ENCODE measurements around the gene KRT74. TPM values are rescaled to one million over a fixed set of nuclear protein-coding genes. Genes with fewer than 3 reads are reported as not detected.

KRT74 gene
- total and polyA plus RNA-seq, 7 donors, result not detected

DNA sequence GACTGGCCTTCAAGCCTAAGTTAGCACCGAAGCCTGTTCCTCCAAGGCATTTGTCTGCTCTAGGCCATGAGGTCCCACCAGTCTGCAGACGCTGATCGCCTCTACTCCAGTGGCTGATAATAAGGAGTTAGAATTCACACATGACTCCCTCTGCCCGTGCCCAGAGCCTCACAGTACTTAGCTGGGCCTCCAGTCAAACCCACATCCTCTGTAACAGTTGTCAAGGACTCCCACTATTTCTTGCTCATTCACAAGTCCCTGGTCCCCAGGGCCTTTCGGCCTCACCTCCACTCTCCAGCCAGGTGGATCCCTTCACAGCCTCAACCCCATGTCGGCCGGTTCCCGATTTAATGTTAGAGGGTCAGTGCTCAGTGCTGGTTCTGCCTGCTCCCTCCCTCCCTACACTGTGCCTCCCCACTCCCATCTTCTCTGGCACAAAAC is 47.1 kb downstream of the KRT74 start:
- TF ChIP-seq, protein P1, sequence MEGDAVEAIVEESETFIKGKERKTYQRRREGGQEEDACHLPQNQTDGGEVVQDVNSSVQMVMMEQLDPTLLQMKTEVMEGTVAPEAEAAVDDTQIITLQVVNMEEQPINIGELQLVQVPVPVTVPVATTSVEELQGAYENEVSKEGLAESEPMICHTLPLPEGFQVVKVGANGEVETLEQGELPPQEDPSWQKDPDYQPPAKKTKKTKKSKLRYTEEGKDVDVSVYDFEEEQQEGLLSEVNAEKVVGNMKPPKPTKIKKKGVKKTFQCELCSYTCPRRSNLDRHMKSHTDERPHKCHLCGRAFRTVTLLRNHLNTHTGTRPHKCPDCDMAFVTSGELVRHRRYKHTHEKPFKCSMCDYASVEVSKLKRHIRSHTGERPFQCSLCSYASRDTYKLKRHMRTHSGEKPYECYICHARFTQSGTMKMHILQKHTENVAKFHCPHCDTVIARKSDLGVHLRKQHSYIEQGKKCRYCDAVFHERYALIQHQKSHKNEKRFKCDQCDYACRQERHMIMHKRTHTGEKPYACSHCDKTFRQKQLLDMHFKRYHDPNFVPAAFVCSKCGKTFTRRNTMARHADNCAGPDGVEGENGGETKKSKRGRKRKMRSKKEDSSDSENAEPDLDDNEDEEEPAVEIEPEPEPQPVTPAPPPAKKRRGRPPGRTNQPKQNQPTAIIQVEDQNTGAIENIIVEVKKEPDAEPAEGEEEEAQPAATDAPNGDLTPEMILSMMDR (IDR thresholded peaks at IDR 0.05), result no peak
- no peak overlapping the region for H3K27ac ChIP-seq
- H3K4me1 ChIP-seq, result no peaks in the 10 kb centered on the region
- H3K27me3 ChIP-seq (ENCODE audit: insufficient read depth in 3 of 3, low read length in 2 of 3), result peaks cover 0 to 14% (median 2%) of the 10 kb centered on the region in 3 donors
- no peak overlapping the region for H3K4me3 ChIP-seq
- no peaks in the 10 kb centered on the region for H3K9me3 ChIP-seq
- intact Hi-C loops (cut with DNase I), result no loop called here
- ATAC-seq (no peak), DNase-seq (no peak)
- WGBS, 3 donors, result 76 to 85% (median 81%) methylated on average over 8 of the region's 8 CpGs
- no peaks in the 10 kb centered on the region for H3K36me3 ChIP-seq (ENCODE audit: insufficient read depth in 1 of 2, low read depth in 1 of 2)

DNA sequence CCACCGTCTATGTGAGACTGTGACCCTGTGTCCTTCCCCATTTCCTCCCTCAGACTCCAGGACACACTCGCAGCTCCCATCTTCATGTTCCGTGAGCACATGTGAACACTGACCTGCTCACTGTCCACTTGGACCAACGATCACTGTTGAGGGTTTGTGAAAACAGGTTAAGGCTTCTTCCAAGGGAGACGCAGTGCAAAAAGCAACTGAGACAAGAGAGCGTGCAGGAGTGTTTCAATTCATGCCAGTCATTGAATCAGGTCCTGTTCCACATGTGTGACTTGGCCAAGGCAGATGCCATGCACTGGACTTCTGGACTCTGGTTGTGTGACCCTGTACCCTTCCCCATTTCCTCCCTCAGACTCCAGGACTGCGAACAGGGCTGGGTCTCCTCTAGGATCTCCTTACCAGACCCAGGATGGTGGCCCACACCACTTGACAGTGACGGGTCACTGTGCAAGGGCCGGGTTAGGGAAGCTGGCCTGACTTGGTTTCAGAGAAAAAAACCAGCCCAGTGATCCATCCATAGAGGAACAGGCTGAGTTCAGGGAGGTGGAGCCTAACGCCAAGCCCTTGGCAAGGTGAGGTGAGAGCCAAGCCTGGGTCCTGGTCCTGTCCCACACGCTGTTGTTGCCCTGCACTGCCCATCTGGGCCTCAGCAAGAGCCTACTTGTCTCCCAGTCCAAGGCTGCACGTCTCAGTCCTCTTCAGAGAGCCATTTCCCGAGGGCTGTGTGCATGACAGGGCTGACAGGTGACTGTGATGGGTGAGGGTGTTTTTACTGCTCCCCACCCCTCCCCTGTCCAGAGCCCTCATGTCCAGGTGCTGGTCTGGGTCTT is 47.8 kb downstream of the KRT74 start:
- 83 to 89% (median 87%) methylated on average over 13 of the region's 13 CpGs for WGBS, 3 donors
- intact Hi-C loops (cut with DNase I), result no loop called here
- peaks cover 0 to 14% (median 2%) of the 10 kb centered on the region in 3 donors for H3K27me3 ChIP-seq (ENCODE audit: insufficient read depth in 3 of 3, low read length in 2 of 3)

DNA sequence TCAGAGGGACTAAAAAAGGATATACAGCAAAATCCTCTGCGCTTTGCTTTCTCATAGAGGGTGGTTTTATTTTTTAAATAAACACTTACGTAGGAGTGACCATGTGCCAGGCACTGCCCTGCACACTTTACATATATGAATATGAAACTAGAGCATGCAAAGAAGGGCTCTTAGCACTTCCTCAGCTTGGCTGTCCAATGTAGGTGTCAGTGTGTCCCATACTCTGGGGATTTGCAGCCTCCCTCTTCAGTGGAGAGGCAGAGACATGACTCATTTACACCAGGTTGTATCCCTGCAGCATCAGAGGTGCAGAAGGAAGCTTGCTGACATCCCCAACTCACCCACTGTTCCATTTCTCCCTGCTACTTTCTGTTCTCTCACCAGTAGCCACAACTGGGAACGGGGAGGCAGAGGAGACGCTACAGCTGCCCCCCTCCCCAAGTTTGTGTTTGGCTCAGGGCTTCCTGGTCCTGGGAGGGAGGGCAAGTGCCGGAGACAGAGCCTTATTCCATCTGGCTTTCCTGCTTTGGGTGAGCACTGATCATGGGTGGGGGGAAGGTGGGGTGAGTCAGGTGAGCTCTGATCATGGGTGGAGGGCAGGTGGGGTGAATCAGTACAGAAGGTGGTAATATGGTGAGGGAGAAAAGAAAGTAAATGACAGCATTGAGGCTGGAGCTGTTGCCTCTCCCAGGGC is 48.6 kb downstream of the KRT74 start:
- Histone ChIP-seq H3K27me3 (ENCODE audit: insufficient read depth in 3 of 3, low read length in 2 of 3) (peaks cover 0 to 14% (median 2%) of the 10 kb centered on the region in 3 donors), H3K4me3 (no peak overlapping the region), H3K9me3 (no peaks in the 10 kb centered on the region), H3K4me1 (no peaks in the 10 kb centered on the region), H3K36me3 (ENCODE audit: insufficient read depth in 1 of 2, low read depth in 1 of 2) (no peaks in the 10 kb centered on the region), H3K27ac (no peak overlapping the region)
- ATAC-seq, result no peak
- TF ChIP-seq, protein P1 (IDR thresholded peaks at IDR 0.05), result no peak
- no peak for DNase-seq
- intact Hi-C loops (cut with DNase I), result no loop called here
- WGBS, 3 donors, result 81 to 89% (median 88%) methylated on average over 5 of the region's 5 CpGs

More for the DNA sequence above, 47.8 kb downstream of the KRT74 start:
- Histone ChIP-seq H3K4me1 (no peaks in the 10 kb centered on the region), H3K9me3 (no peaks in the 10 kb centered on the region), H3K4me3 (no peak overlapping the region), H3K36me3 (ENCODE audit: insufficient read depth in 1 of 2, low read depth in 1 of 2) (no peaks in the 10 kb centered on the region), H3K27ac (no peak overlapping the region)
- DNase-seq (no peak), ATAC-seq (no peak)
- TF ChIP-seq, protein P1 (IDR thresholded peaks at IDR 0.05), result no peak

DNA sequence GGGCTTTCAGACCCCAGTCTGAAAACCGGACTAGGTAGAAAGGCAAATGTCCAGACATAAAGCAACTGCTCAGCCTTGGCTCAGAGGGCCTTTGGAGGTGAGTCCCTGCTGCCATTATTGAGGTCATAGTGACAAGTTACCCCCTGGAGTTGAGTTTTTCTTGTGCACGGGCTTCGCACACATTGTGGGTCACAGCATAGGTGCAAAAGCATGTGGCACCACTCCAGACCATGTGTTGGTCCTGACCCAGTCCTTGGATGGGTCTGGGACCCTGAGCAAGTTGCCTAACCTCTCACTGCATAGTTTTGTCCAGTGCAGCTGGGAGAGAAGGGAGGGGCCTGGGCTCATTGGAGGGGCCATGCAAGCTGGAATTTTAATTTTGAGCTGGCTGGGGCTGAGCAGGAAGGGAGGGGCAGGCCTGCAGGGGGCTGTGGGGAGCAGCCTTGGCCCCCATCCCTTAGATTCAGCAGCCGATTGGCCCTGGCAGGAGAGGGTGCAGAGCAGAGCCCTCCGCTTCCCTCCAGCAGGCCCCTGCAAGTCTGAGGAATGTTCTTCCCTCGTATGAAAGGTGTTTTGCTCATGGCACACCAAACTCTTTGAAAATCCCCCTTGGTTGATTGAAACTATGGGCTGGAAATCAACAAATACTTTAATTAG is 49.3 kb downstream of the KRT74 start:
- intact Hi-C loops (cut with DNase I), result no loop called here
- Histone ChIP-seq H3K9me3 (no peaks in the 10 kb centered on the region), H3K36me3 (ENCODE audit: insufficient read depth in 1 of 2, low read depth in 1 of 2) (no peaks in the 10 kb centered on the region), H3K4me3 (no peak overlapping the region), H3K27me3 (ENCODE audit: insufficient read depth in 3 of 3, low read length in 2 of 3) (peaks cover 0 to 14% (median 2%) of the 10 kb centered on the region in 3 donors), H3K27ac (no peak overlapping the region), H3K4me1 (no peaks in the 10 kb centered on the region)
- ATAC-seq (no peak), DNase-seq (no peak)
- TF ChIP-seq, protein P1 (IDR thresholded peaks at IDR 0.05), result no peak
- 62 to 72% (median 67%) methylated on average over 6 of the region's 6 CpGs for WGBS, 3 donors
